HG02571 (cell line): Measurements from ENCODE around the gene ALDH8A1.

ENCODE experiments used
- ATAC-seq: cut with Tn5 transposase; IDR thresholded peaks from one replicate; pipeline ENCODE4 v1.9.1; 2021; ENCODE audit warnings: mild to moderate bottlenecking, moderate library complexity; ENCODE audit not compliant: unreplicated experiment

ALDH8A1 gene

GRCh38 chr6:134951494-134952263, 1.8 kb upstream of the ALDH8A1 start:
- ATAC-seq = no peak

- no peak for ATAC-seq
Observed at GRCh38 chr6:134950482-134950881, 581 bp upstream of the ALDH8A1 start.

GRCh38 chr6:134948691-134949090, 1.2 kb downstream of the ALDH8A1 start:
- no peak for ATAC-seq

GRCh38 chr6:134948142-134948541, 1.8 kb downstream of the ALDH8A1 start:
- no peak for ATAC-seq

- no peak for ATAC-seq
Observed at GRCh38 chr6:134945045-134945444, 4.9 kb downstream of the ALDH8A1 start.

- no peak for ATAC-seq
Observed at GRCh38 chr6:134943522-134944111, 6.3 kb downstream of the ALDH8A1 start.

- ATAC-seq = no peak
Observed at GRCh38 chr6:134938896-134939295, 11.0 kb downstream of the ALDH8A1 start.

GRCh38 chr6:134937426-134937825, 12.5 kb downstream of the ALDH8A1 start:
- ATAC-seq = no peak

GRCh38 chr6:134936931-134937330, 13.0 kb downstream of the ALDH8A1 start:
- ATAC-seq = no peak

GRCh38 chr6:134936476-134936875, 13.4 kb downstream of the ALDH8A1 start:
- no peak for ATAC-seq

- ATAC-seq = no peak
Observed at GRCh38 chr6:134934793-134935485, 15.0 kb downstream of the ALDH8A1 start.

- no peak for ATAC-seq
Observed at GRCh38 chr6:134932535-134933470, 17.1 kb downstream of the ALDH8A1 start.

- no peak for ATAC-seq
Observed at GRCh38 chr6:134932098-134932497, 17.8 kb downstream of the ALDH8A1 start.

- ATAC-seq = no peak
Observed at GRCh38 chr6:134930463-134930862, 19.4 kb downstream of the ALDH8A1 start.

GRCh38 chr6:134928151-134928900, 21.6 kb downstream of the ALDH8A1 start:
- ATAC-seq = no peak

GRCh38 chr6:134925800-134926199, 24.1 kb downstream of the ALDH8A1 start:
- no peak for ATAC-seq

GRCh38 chr6:134921721-134922261, 28.1 kb downstream of the ALDH8A1 start:
- no peak for ATAC-seq

- no peak for ATAC-seq
Observed at GRCh38 chr6:134921276-134921675, 28.6 kb downstream of the ALDH8A1 start.

- no peak for ATAC-seq
Observed at GRCh38 chr6:134920422-134920821, 29.5 kb downstream of the ALDH8A1 start.

- no peak for ATAC-seq
Observed at GRCh38 chr6:134918418-134918961, 31.4 kb downstream of the ALDH8A1 start.
